ENCODE measurements around the gene TRAK1. TPM values are rescaled to one million over a fixed set of nuclear protein-coding genes. Genes with fewer than 3 reads are reported as not detected.

The TRAK1 gene
- total RNA-seq, 1 experiment from 2014 or later, result 46.8 TPM

- Histone ChIP-seq H3K4me2 (peak overlapping the region; percentile 45), H3K9me3 (ENCODE audit: insufficient read depth, low read depth) (no peaks in the 10 kb centered on the region), H3K4me3 (no peak overlapping the region), H3F3A (ENCODE audit: insufficient read depth, low read depth) (peaks cover 7% of the 10 kb centered on the region), H3K36me3 (ENCODE audit: low read depth) (no peaks in the 10 kb centered on the region), H2AFZ (no peak overlapping the region), H4K20me1 (ENCODE audit: insufficient read depth) (no peaks in the 10 kb centered on the region), H3K4me1 (replicated peaks; ENCODE audit: insufficient read depth) (peaks cover 20% of the 10 kb centered on the region), H3K27me3 (ENCODE audit: insufficient read depth, low read depth) (no peaks in the 10 kb centered on the region), H3K9me2 (ENCODE audit: insufficient read depth) (no peaks in the 10 kb centered on the region), H3K27ac (peak overlapping the region; percentile 29; the same call in 1 of the 2 replicates), H3K79me2 (ENCODE audit: low read depth) (no peaks in the 10 kb centered on the region)
- TSS peak; percentile 58 for BruUV-seq (replicated peaks)
- POLR2A ChIA-PET (ENCODE audit: unreplicated experiment), result interaction anchor here (0.7 kb wide), 1 partner anchor 803 kb away, joined by 4 read pairs; no protein-coding TSS in a partner anchor
- intact Hi-C loops (cut with micrococcal nuclease; ENCODE audit: unreplicated experiment), result loop anchor here (1.0 kb wide), 1 partner anchor 18 kb away; no protein-coding TSS in a partner anchor
- TF ChIP-seq CTCF (conservative IDR thresholded peaks at IDR 0.05) (no peak), EZH2 (IDR thresholded peaks at IDR 0.05; ENCODE audit: low read depth) (no peak)
- DNase-seq, result peak; percentile 71 to 76
- CTCF ChIA-PET, result no interaction called here
These were observed 29.3 kb upstream of the TRAK1 start for GRCh38 chr3:42061713-42062380.

- Histone ChIP-seq H3F3A (ENCODE audit: insufficient read depth, low read depth) (peaks cover 7% of the 10 kb centered on the region), H3K9me3 (ENCODE audit: insufficient read depth, low read depth) (no peaks in the 10 kb centered on the region), H3K79me2 (ENCODE audit: low read depth) (no peaks in the 10 kb centered on the region), H3K4me3 (no peak overlapping the region), H3K27ac (peak overlapping the region; percentile 29; the same call in 1 of the 2 replicates), H2AFZ (no peak overlapping the region), H3K4me1 (replicated peaks; ENCODE audit: insufficient read depth) (peaks cover 20% of the 10 kb centered on the region), H3K9me2 (ENCODE audit: insufficient read depth) (no peaks in the 10 kb centered on the region), H3K4me2 (no peak overlapping the region), H3K27me3 (ENCODE audit: insufficient read depth, low read depth) (no peaks in the 10 kb centered on the region), H4K20me1 (ENCODE audit: insufficient read depth) (no peaks in the 10 kb centered on the region), H3K36me3 (ENCODE audit: low read depth) (no peaks in the 10 kb centered on the region)
- ChIA-PET CTCF (no interaction called here), POLR2A (ENCODE audit: unreplicated experiment) (no interaction called here)
- no peak for TF ChIP-seq EZH2 (IDR thresholded peaks at IDR 0.05; ENCODE audit: low read depth)
- TF ChIP-seq CTCF (conservative IDR thresholded peaks at IDR 0.05), result no peak
- BruUV-seq (replicated peaks), result no TSS peak
- intact Hi-C loops (cut with micrococcal nuclease; ENCODE audit: unreplicated experiment), result no loop called here
- no peak for DNase-seq
These were observed 28.7 kb upstream of the TRAK1 start for GRCh38 chr3:42062464-42062863.

- TF ChIP-seq EZH2 (IDR thresholded peaks at IDR 0.05; ENCODE audit: low read depth), result no peak
- no peak for TF ChIP-seq CTCF (conservative IDR thresholded peaks at IDR 0.05)
- H3K27me3 ChIP-seq (ENCODE audit: insufficient read depth, low read depth), result no peaks in the 10 kb centered on the region
- no peaks in the 10 kb centered on the region for H4K20me1 ChIP-seq (ENCODE audit: insufficient read depth)
- H2AFZ ChIP-seq, result no peak overlapping the region
- ChIA-PET POLR2A (ENCODE audit: unreplicated experiment) (no interaction called here), CTCF (interaction anchor here (0.5 kb wide), 1 partner anchor 12 kb away, joined by 13 read pairs; no protein-coding TSS in a partner anchor)
- H3K4me3 ChIP-seq, result no peak overlapping the region
- H3K79me2 ChIP-seq (ENCODE audit: low read depth), result no peaks in the 10 kb centered on the region
- peaks cover 7% of the 10 kb centered on the region for H3F3A ChIP-seq (ENCODE audit: insufficient read depth, low read depth)
- H3K9me2 ChIP-seq (ENCODE audit: insufficient read depth), result no peaks in the 10 kb centered on the region
- intact Hi-C loops (cut with micrococcal nuclease; ENCODE audit: unreplicated experiment), result no loop called here
- H3K4me2 ChIP-seq, result no peak overlapping the region
- H3K36me3 ChIP-seq (ENCODE audit: low read depth), result no peaks in the 10 kb centered on the region
- H3K4me1 ChIP-seq (replicated peaks; ENCODE audit: insufficient read depth), result peaks cover 20% of the 10 kb centered on the region
- no peaks in the 10 kb centered on the region for H3K9me3 ChIP-seq (ENCODE audit: insufficient read depth, low read depth)
- DNase-seq, result no peak
- no TSS peak for BruUV-seq (replicated peaks)
- H3K27ac ChIP-seq, result no peak overlapping the region
These were observed 27.3 kb upstream of the TRAK1 start for GRCh38 chr3:42063888-42064287.
